ENCODE measurements around the gene DOCK4.

Gene DOCK4

DNA sequence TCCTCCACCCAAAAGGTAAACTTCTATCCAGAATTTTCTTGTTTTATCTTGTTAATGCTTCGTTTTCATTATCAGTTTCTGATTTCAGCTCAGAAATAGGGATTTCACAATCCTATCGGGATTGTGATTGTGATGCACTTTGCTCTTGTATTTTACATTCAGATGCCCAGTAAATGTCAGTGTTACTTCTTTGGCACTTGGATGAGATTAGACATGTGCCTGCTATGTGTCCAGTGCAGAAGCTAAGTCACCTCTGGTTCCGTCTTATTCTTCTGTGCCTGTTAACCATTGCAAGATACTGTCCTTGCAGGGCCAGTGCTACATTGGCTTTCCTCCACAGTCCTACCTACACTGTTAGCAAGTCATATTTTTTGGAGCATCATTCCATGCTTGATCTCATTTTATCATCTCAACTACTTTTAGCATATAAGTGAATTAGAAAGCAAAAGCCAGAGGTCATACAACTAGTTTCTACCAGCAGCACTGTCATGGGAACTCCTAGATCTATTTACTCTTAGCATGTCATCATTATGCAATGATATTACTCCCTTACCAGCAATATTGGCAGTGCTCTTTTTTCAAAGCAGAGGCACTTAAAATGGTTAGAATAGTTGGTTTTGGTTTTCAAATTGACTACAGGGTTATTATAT, 27.0 kb upstream of the DOCK4 start:
- ChIA-PET POLR2A (no interaction called here), CTCF (no interaction called here)
- DNase-seq (ENCODE audit: extremely low spot score): no peak
- TF ChIP-seq, protein P1, sequence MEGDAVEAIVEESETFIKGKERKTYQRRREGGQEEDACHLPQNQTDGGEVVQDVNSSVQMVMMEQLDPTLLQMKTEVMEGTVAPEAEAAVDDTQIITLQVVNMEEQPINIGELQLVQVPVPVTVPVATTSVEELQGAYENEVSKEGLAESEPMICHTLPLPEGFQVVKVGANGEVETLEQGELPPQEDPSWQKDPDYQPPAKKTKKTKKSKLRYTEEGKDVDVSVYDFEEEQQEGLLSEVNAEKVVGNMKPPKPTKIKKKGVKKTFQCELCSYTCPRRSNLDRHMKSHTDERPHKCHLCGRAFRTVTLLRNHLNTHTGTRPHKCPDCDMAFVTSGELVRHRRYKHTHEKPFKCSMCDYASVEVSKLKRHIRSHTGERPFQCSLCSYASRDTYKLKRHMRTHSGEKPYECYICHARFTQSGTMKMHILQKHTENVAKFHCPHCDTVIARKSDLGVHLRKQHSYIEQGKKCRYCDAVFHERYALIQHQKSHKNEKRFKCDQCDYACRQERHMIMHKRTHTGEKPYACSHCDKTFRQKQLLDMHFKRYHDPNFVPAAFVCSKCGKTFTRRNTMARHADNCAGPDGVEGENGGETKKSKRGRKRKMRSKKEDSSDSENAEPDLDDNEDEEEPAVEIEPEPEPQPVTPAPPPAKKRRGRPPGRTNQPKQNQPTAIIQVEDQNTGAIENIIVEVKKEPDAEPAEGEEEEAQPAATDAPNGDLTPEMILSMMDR (IDR thresholded peaks at IDR 0.05; ENCODE audit: control extremely low read depth, extremely low read depth, low read depth, missing control alignments): no peak

DNA sequence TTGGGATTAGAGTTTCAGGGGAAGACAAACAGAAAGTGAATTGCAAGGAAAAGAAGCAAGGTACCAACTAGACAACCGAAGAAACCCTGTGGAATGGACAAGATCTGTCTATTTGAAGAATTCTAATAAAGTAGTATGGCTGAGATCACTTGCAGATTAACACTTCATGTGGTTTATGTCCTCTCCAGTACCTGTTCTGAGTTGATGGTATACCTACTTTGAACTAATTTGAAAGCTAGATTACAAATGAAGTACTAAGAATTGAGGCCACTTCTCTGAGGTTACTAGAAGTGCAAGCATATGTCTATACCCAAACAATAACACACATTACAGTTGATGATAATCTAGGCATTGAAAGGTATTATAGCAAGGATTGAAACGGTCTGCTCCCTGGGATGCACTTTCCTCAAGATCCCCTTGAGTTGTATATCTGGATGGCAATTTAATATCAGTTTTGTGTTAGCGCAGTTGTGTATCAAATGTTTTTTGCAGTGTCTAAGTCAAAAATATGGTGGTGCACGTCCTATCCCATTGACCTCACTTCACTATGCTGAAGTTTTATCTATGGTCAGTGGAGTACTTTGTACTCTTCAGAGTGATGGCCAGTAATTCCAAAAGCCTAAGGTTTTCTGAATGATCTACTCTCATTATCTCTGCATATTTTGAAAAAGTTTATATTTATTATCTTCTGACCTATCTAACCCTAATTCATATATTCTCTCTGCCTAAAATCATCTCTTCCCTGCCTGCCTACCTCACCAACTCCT, 26.2 kb upstream of the DOCK4 start:
- TF ChIP-seq, protein P1 (IDR thresholded peaks at IDR 0.05; ENCODE audit: control extremely low read depth, extremely low read depth, low read depth, missing control alignments): no peak
- DNase-seq (ENCODE audit: extremely low spot score): no peak
- ChIA-PET CTCF (no interaction called here), POLR2A (no interaction called here)

DNA sequence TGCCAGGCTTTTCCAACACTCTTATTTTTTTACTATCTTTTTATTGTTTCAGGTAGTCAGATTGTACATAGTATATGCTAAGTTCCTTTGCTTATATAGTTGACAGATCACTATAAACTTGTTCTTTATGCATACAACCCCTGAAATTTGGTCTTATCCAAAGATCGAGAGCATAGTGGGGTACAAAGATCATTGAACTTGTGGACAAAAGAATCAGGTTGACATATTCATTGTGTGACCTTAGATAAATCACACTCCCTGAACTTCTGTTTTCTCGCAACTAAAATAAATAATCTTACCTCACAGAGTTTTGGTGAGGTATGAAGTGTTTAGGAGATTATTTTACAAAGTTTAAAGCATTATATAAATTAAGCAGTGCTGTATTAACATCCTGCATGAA, 22.4 kb upstream of the DOCK4 start:
- TF ChIP-seq, protein P1 (IDR thresholded peaks at IDR 0.05; ENCODE audit: control extremely low read depth, extremely low read depth, low read depth, missing control alignments): no peak
- ChIA-PET POLR2A (no interaction called here), CTCF (interaction anchor here (1.2 to 1.5 kb wide), 2 partner anchors 10 to 14 kb away, joined by 4 to 8 read pairs; no protein-coding TSS in a partner anchor)
- DNase-seq (ENCODE audit: extremely low spot score): no peak

DNA sequence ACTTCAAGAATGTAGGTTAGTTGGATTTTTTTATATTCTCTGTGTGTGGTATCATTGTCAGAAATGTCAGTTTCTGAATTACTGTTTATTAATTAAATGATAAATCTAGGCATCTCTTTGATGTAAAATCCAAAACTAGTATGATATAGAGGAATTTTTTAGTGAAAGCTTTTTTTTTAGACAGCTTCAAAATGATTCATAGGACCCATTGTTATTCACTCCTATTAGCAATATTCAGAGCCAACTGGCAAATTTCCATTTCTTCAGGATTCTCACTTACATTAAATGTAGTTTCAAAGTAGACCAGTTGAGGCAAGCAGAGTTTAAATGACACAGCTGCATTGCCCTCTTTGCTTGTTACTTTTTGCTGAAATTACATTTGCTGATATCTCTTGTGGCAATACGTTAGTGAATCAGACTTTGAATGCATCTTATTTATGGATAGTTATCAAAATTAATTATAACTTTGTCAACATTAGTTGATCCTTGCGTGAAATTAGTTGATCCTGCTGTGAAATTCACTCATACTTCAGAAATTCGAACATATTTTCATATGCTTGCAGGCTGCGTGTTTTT, 20.6 kb upstream of the DOCK4 start:
- no peak for DNase-seq (ENCODE audit: extremely low spot score)
- TF ChIP-seq, protein P1 (IDR thresholded peaks at IDR 0.05; ENCODE audit: control extremely low read depth, extremely low read depth, low read depth, missing control alignments): no peak
- POLR2A ChIA-PET: no interaction called here
- CTCF ChIA-PET: interaction anchor here (2.1 kb wide), 1 partner anchor 10 kb away, joined by 6 read pairs; no protein-coding TSS in a partner anchor

DNA sequence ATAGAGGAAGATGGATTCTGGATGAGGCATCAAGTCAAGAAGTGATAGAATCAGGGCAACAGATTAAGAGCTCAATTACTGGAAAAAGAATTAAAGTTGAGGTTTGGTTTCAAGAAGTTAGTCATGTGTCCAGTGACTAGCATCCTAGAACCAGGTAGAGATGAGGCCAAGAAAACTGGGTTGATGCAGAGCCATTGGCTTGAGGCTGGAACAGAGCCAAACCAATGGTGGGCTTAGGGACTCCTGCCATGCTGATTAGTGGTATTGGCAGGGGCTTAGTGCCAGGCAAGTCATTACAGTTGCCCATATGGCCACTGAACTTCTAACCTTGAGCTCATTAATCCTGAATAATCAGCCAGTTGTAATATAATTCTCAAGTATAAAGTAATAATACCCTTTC, 18.8 kb upstream of the DOCK4 start:
- no peak for DNase-seq (ENCODE audit: extremely low spot score)
- ChIA-PET POLR2A (no interaction called here), CTCF (no interaction called here)
- TF ChIP-seq, protein P1 (IDR thresholded peaks at IDR 0.05; ENCODE audit: control extremely low read depth, extremely low read depth, low read depth, missing control alignments): no peak

DNA sequence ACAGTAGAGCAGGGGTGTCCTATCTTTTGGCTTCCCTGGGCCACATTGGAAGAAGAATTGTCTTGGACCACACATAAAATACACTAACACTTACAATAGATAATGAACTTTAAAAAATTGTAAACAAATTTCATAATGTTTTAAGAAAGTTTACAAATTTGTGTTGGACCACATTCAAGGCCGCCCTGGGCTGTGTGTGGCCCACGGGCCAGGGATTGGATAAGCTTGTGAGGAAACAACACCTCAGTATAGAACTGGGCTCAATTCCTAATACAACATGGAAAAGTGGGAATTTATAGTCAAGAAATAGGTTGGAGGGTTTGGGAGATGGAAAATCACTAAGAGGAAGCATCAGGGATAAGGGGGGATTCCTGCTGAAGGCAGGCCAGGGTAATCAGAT, 18.0 kb upstream of the DOCK4 start:
- ChIA-PET POLR2A (no interaction called here), CTCF (interaction anchor here (1.1 kb wide), 1 partner anchor 14 kb away, joined by 3 read pairs; no protein-coding TSS in a partner anchor)
- TF ChIP-seq, protein P1 (IDR thresholded peaks at IDR 0.05; ENCODE audit: control extremely low read depth, extremely low read depth, low read depth, missing control alignments): no peak
- no peak for DNase-seq (ENCODE audit: extremely low spot score)

All from GM10248 (cell line).